CD4-positive, alpha-beta T cell (primary cell): Measurements from ENCODE around the gene RBM26. TPM values are rescaled to one million over a fixed set of nuclear protein-coding genes. Genes with fewer than 3 reads are reported as not detected.

Source experiments
- ATAC-seq: fragments of 200-7000 bp; cut with Tn5 transposase; one replicate; pipeline ENCODE4 v1.10.0; 2022; ENCODE audit warnings: mild to moderate bottlenecking; ENCODE audit not compliant: poor library complexity
- CTCF ChIA-PET: fragments of 350-600 bp; sonication (Branson Sonifier 250); formaldehyde crosslinking; loops from one replicate; lab custom pipeline; 2021; ENCODE audit warnings: antibody characterized with exemption, inconsistent platforms; lab: Charles Lee
- POLR2A ChIA-PET: fragments of 350-600 bp; sonication (Branson Sonifier 250); formaldehyde crosslinking; loops from one replicate; lab custom pipeline; 2021; ENCODE audit warnings: antibody characterized with exemption, inconsistent platforms; lab: Charles Lee
- DNase-seq, 14 experiments: peaks; one replicate each; pipeline ENCODE4 v3.0.0-alpha.2; 2013 to 2020; ENCODE audit warnings: mixed read lengths in 2 of 14
- H3K27ac ChIP-seq, 2 donors: one replicate each; pipeline versions ENCODE4 v1.5.1 to v1.7.0; 2013; ENCODE audit warnings: low read length in 2 of 2, low read depth in 1 of 2, mild to moderate bottlenecking in 1 of 2
- H3K27me3 ChIP-seq, 2 experiments: 1 replicate in 1 of 2; 2 replicates in 1 of 2; pipeline versions ENCODE4 v1.6.1 to v1.7.0; 2013; ENCODE audit warnings: low read length in 2 of 2, control low read depth in 1 of 2, mild to moderate bottlenecking in 1 of 2, moderate library complexity in 1 of 2; ENCODE audit not compliant: insufficient read depth in 2 of 2, control insufficient read depth in 1 of 2
- H3K36me3 ChIP-seq: one replicate; pipeline ENCODE4 v1.6.1; 2013; ENCODE audit warnings: low read length, control low read depth; ENCODE audit not compliant: insufficient read depth
- H3K4me1 ChIP-seq: one replicate; pipeline ENCODE4 v1.6.1; 2013; ENCODE audit warnings: low read length, control low read depth; ENCODE audit not compliant: insufficient read depth
- H3K4me3 ChIP-seq: one replicate; pipeline ENCODE4 v1.5.1; 2013; ENCODE audit warnings: mild to moderate bottlenecking, low read length, moderate library complexity
- H3K9me3 ChIP-seq, 2 experiments: 1 replicate in 1 of 2; 2 replicates in 1 of 2; pipeline versions ENCODE4 v1.6.1 to v1.7.0; 2013; ENCODE audit warnings: low read length in 2 of 2, mild to moderate bottlenecking in 2 of 2, control low read depth in 1 of 2, moderate library complexity in 1 of 2; ENCODE audit not compliant: control insufficient read depth in 1 of 2, insufficient read depth in 1 of 2
- H3K27ac Mint-ChIP-seq: one replicate; pipeline ENCODE4 v1.8.0; 2020; ENCODE audit warnings: mixed read lengths
- H3K27me3 Mint-ChIP-seq: one replicate; pipeline ENCODE4 v1.8.0; 2021; ENCODE audit warnings: mixed read lengths
- H3K36me3 Mint-ChIP-seq: one replicate; pipeline ENCODE4 v1.8.0; 2021; ENCODE audit warnings: low read depth, mixed read lengths
- H3K4me1 Mint-ChIP-seq: one replicate; pipeline ENCODE4 v1.8.0; 2021; ENCODE audit warnings: low read depth, mixed read lengths
- H3K4me3 Mint-ChIP-seq: one replicate; pipeline ENCODE4 v1.8.0; 2020; ENCODE audit warnings: mild to moderate bottlenecking, mixed read lengths
- H3K9me3 Mint-ChIP-seq: one replicate; pipeline ENCODE4 v1.8.0; 2020; ENCODE audit warnings: mixed read lengths
- intact Hi-C, 2 experiments: fragments of 100-400 bp; cut with DNase I in 1 of 2; cut with micrococcal nuclease in 1 of 2; formaldehyde crosslinking; loops; one replicate each; pipeline versions ENCODE4 v1.15.1 to v1.9.0; 2023 to 2025; cut with DNase I, micrococcal nuclease
- total RNA-seq, 174 experiments: library from RNA in 2 of 174; stranded (reverse) in 2 of 174; gene quantifications; one replicate each; pipeline ENCODE4 v1.2.3 and lab custom pipeline; 2021 to 2026
- TF ChIP-seq, protein P1 (sequence below): fragments of 200-600 bp; IDR thresholded peaks from one replicate; pipeline ENCODE4 v1.8.0; 2022; ENCODE audit warnings: antibody characterized with exemption, mild to moderate bottlenecking

Gene RBM26
- total RNA-seq, 2 experiments from 2014 or later: 67.3 to 68.0 TPM

- no peaks in the 10 kb centered on the region for H3K4me1 ChIP-seq
- intact Hi-C loops: loop anchor here in 1 of 2 experiments (5.0 kb wide), 1 partner anchor 40 kb away; no protein-coding TSS in a partner anchor
- no peak overlapping the region for H3K27ac ChIP-seq
- Mint-ChIP-seq H3K4me1 (peaks cover 25% of the 10 kb centered on the region), H3K27me3 (no peaks in the 10 kb centered on the region), H3K36me3 (peaks cover 62% of the 10 kb centered on the region), H3K9me3 (no peaks in the 10 kb centered on the region), H3K4me3 (no peak overlapping the region), H3K27ac (no peak overlapping the region)
- DNase-seq: no peak
- H3K27me3 ChIP-seq: no peaks in the 10 kb centered on the region
- peaks cover 52% of the 10 kb centered on the region for H3K36me3 ChIP-seq
- no peak for ATAC-seq
- H3K9me3 ChIP-seq: no peaks in the 10 kb centered on the region
- ChIA-PET POLR2A (no interaction called here), CTCF (interaction anchor here (1.0 kb wide), 1 partner anchor 14 kb away, joined by 3 read pairs; no protein-coding TSS in a partner anchor)
- TF ChIP-seq, protein P1, sequence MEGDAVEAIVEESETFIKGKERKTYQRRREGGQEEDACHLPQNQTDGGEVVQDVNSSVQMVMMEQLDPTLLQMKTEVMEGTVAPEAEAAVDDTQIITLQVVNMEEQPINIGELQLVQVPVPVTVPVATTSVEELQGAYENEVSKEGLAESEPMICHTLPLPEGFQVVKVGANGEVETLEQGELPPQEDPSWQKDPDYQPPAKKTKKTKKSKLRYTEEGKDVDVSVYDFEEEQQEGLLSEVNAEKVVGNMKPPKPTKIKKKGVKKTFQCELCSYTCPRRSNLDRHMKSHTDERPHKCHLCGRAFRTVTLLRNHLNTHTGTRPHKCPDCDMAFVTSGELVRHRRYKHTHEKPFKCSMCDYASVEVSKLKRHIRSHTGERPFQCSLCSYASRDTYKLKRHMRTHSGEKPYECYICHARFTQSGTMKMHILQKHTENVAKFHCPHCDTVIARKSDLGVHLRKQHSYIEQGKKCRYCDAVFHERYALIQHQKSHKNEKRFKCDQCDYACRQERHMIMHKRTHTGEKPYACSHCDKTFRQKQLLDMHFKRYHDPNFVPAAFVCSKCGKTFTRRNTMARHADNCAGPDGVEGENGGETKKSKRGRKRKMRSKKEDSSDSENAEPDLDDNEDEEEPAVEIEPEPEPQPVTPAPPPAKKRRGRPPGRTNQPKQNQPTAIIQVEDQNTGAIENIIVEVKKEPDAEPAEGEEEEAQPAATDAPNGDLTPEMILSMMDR: no peak
- H3K4me3 ChIP-seq: no peak overlapping the region
These were observed 29.2 kb downstream of the RBM26 start for GRCh38 chr13:79376843-79377242.

DNA sequence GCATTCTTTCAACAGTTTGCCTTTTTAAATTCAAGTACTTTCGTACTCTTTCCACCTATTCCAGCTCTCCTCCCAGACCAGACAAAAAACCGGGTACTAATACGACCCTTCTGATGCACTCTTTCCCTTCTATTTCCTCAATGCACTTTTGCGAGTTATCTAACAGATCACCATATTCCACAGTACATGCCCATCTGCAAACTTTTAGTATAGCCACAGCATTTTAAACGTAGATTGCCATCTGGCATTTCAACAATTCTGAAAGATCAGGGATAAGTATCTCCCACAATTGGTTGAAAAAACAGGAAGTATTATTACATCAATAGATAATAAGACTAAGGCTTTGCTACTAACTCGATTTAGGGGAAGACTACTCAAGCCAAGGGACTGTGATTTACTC is 31.5 kb downstream of the RBM26 start:
- Mint-ChIP-seq H3K27ac (no peak overlapping the region), H3K4me3 (no peak overlapping the region), H3K9me3 (no peaks in the 10 kb centered on the region), H3K36me3 (peaks cover 79% of the 10 kb centered on the region), H3K27me3 (no peaks in the 10 kb centered on the region), H3K4me1 (peaks cover 2% of the 10 kb centered on the region)
- ATAC-seq: no peak
- TF ChIP-seq, protein P1: no peak
- intact Hi-C loops: no loop called here
- CTCF ChIA-PET: interaction anchor here (1.2 to 1.3 kb wide), 3 partner anchors 9 to 24 kb away, joined by 3 read pairs; no protein-coding TSS in a partner anchor
- no peaks in the 10 kb centered on the region for H3K27me3 ChIP-seq
- no peak overlapping the region for H3K27ac ChIP-seq
- no peaks in the 10 kb centered on the region for H3K9me3 ChIP-seq
- DNase-seq: no peak
- H3K4me1 ChIP-seq: no peaks in the 10 kb centered on the region
- POLR2A ChIA-PET: no interaction called here
- no peak overlapping the region for H3K4me3 ChIP-seq
- H3K36me3 ChIP-seq: peaks cover 73% of the 10 kb centered on the region

GRCh38 chr13:79373916-79374315 is 32.1 kb downstream of the RBM26 start:
- Mint-ChIP-seq H3K4me3 (no peak overlapping the region), H3K27ac (no peak overlapping the region), H3K27me3 (no peaks in the 10 kb centered on the region), H3K9me3 (no peaks in the 10 kb centered on the region), H3K4me1 (no peaks in the 10 kb centered on the region), H3K36me3 (peaks cover 78% of the 10 kb centered on the region)
- ATAC-seq (no peak), DNase-seq (no peak)
- Histone ChIP-seq H3K4me3 (no peak overlapping the region), H3K36me3 (peaks cover 79% of the 10 kb centered on the region), H3K27ac (no peak overlapping the region), H3K9me3 (no peaks in the 10 kb centered on the region), H3K27me3 (no peaks in the 10 kb centered on the region), H3K4me1 (no peaks in the 10 kb centered on the region)
- CTCF ChIA-PET: interaction anchor here (1.2 to 1.3 kb wide), 3 partner anchors 9 to 25 kb away, joined by 3 read pairs; no protein-coding TSS in a partner anchor
- intact Hi-C loops: no loop called here
- TF ChIP-seq, protein P1: no peak
- POLR2A ChIA-PET: no interaction called here
